Central memory CD8-positive, alpha-beta T cell (primary cell): ENCODE measurements around the gene CNN2.

Source experiments
- ATAC-seq: fragments of 150-1000 bp; cut with Tn5 transposase; replicated peaks from 2 replicates; pipeline ENCODE4 v1.10.0; 2022; ENCODE audit warnings: mild to moderate bottlenecking, moderate FRiP score, moderate number of reproducible peaks; ENCODE audit not compliant: poor library complexity, severe bottlenecking; ENCODE audit errors: extremely low read depth
- DNase-seq, 2 donors: peaks; one replicate each; pipeline ENCODE4 v3.0.0; 2021; ENCODE audit warnings: low spot score in 2 of 2
- H3K27ac Mint-ChIP-seq: one replicate; pipeline ENCODE4 v1.8.0; 2022; ENCODE audit warnings: low read depth, mild to moderate bottlenecking, moderate library complexity, mixed read lengths
- H3K27me3 Mint-ChIP-seq: one replicate; pipeline ENCODE4 v1.8.0; 2022; ENCODE audit warnings: mixed read lengths
- H3K36me3 Mint-ChIP-seq: one replicate; pipeline ENCODE4 v1.8.0; 2022; ENCODE audit warnings: mild to moderate bottlenecking, moderate library complexity, mixed read lengths; ENCODE audit not compliant: insufficient read depth
- H3K4me1 Mint-ChIP-seq: one replicate; pipeline ENCODE4 v1.8.0; 2022; ENCODE audit warnings: mixed read lengths
- H3K4me3 Mint-ChIP-seq: one replicate; pipeline ENCODE4 v1.8.0; 2022; ENCODE audit warnings: mild to moderate bottlenecking, moderate library complexity, mixed read lengths
- H3K9me3 Mint-ChIP-seq: one replicate; pipeline ENCODE4 v1.8.0; 2022; ENCODE audit warnings: mixed read lengths

Gene CNN2

GRCh38 chr19:1000591-1001537, 25.5 kb upstream of the CNN2 start:
- peak overlapping the region; percentile 46 for H3K27ac Mint-ChIP-seq
- H3K9me3 Mint-ChIP-seq, result no peaks in the 10 kb centered on the region
- peaks cover 16% of the 10 kb centered on the region for H3K36me3 Mint-ChIP-seq
- H3K4me1 Mint-ChIP-seq, result peaks cover 18% of the 10 kb centered on the region
- H3K27me3 Mint-ChIP-seq, result peaks cover 34% of the 10 kb centered on the region
- H3K4me3 Mint-ChIP-seq, result peak overlapping the region; percentile 49
- ATAC-seq (no peak), DNase-seq (no peak)

- ATAC-seq (peak; percentile 50), DNase-seq (peak; percentile 55 to 75)
- H3K9me3 Mint-ChIP-seq, result no peaks in the 10 kb centered on the region
- H3K27me3 Mint-ChIP-seq, result peaks cover 34% of the 10 kb centered on the region
- peaks cover 11% of the 10 kb centered on the region for H3K4me1 Mint-ChIP-seq
- H3K27ac Mint-ChIP-seq, result no peak overlapping the region
- H3K36me3 Mint-ChIP-seq, result peaks cover 13% of the 10 kb centered on the region
- peak overlapping the region; percentile 49 for H3K4me3 Mint-ChIP-seq
Measured at GRCh38 chr19:1001538-1002166, 24.8 kb upstream of the CNN2 start.

GRCh38 chr19:1002600-1002999, 23.8 kb upstream of the CNN2 start:
- ATAC-seq, result no peak
- Mint-ChIP-seq H3K27ac (peak overlapping the region; percentile 79), H3K36me3 (peaks cover 18% of the 10 kb centered on the region), H3K9me3 (no peaks in the 10 kb centered on the region), H3K27me3 (peaks cover 34% of the 10 kb centered on the region), H3K4me1 (peaks cover 7% of the 10 kb centered on the region), H3K4me3 (no peak overlapping the region)
- no peak for DNase-seq

GRCh38 chr19:1003283-1003682, 23.1 kb upstream of the CNN2 start:
- H3K4me3 Mint-ChIP-seq, result no peak overlapping the region
- H3K36me3 Mint-ChIP-seq, result peaks cover 18% of the 10 kb centered on the region
- H3K27ac Mint-ChIP-seq, result no peak overlapping the region
- peaks cover 33% of the 10 kb centered on the region for H3K27me3 Mint-ChIP-seq
- H3K4me1 Mint-ChIP-seq, result peaks cover 7% of the 10 kb centered on the region
- ATAC-seq (no peak), DNase-seq (no peak)
- H3K9me3 Mint-ChIP-seq, result no peaks in the 10 kb centered on the region

GRCh38 chr19:1004204-1004802, 22.1 kb upstream of the CNN2 start:
- no peak overlapping the region for H3K4me3 Mint-ChIP-seq
- H3K4me1 Mint-ChIP-seq, result peaks cover 7% of the 10 kb centered on the region
- no peak for DNase-seq
- no peak overlapping the region for H3K27ac Mint-ChIP-seq
- no peak for ATAC-seq
- no peaks in the 10 kb centered on the region for H3K9me3 Mint-ChIP-seq
- peaks cover 19% of the 10 kb centered on the region for H3K36me3 Mint-ChIP-seq
- H3K27me3 Mint-ChIP-seq, result peaks cover 23% of the 10 kb centered on the region

- peaks cover 7% of the 10 kb centered on the region for H3K4me1 Mint-ChIP-seq
- no peaks in the 10 kb centered on the region for H3K9me3 Mint-ChIP-seq
- no peak overlapping the region for H3K27ac Mint-ChIP-seq
- DNase-seq (no peak), ATAC-seq (no peak)
- H3K36me3 Mint-ChIP-seq, result peaks cover 24% of the 10 kb centered on the region
- peaks cover 18% of the 10 kb centered on the region for H3K27me3 Mint-ChIP-seq
- H3K4me3 Mint-ChIP-seq, result no peak overlapping the region
Measured at GRCh38 chr19:1004803-1005664, 21.4 kb upstream of the CNN2 start.

GRCh38 chr19:1006711-1007398, 19.6 kb upstream of the CNN2 start:
- H3K9me3 Mint-ChIP-seq, result no peaks in the 10 kb centered on the region
- no peak for DNase-seq
- no peak overlapping the region for H3K4me3 Mint-ChIP-seq
- H3K27ac Mint-ChIP-seq, result no peak overlapping the region
- peaks cover 9% of the 10 kb centered on the region for H3K27me3 Mint-ChIP-seq
- no peak for ATAC-seq
- no peaks in the 10 kb centered on the region for H3K4me1 Mint-ChIP-seq
- H3K36me3 Mint-ChIP-seq, result peaks cover 25% of the 10 kb centered on the region

- Mint-ChIP-seq H3K4me1 (no peaks in the 10 kb centered on the region), H3K4me3 (no peak overlapping the region), H3K27me3 (peaks cover 4% of the 10 kb centered on the region), H3K36me3 (peaks cover 26% of the 10 kb centered on the region), H3K9me3 (no peaks in the 10 kb centered on the region), H3K27ac (no peak overlapping the region)
- DNase-seq (no peak), ATAC-seq (no peak)
Measured at GRCh38 chr19:1007399-1008251, 18.8 kb upstream of the CNN2 start.

- DNase-seq, result no peak
- H3K27ac Mint-ChIP-seq, result no peak overlapping the region
- H3K4me3 Mint-ChIP-seq, result no peak overlapping the region
- H3K36me3 Mint-ChIP-seq, result peaks cover 26% of the 10 kb centered on the region
- no peaks in the 10 kb centered on the region for H3K4me1 Mint-ChIP-seq
- no peak for ATAC-seq
- no peaks in the 10 kb centered on the region for H3K27me3 Mint-ChIP-seq
- no peaks in the 10 kb centered on the region for H3K9me3 Mint-ChIP-seq
Measured at GRCh38 chr19:1008268-1009040, 18.0 kb upstream of the CNN2 start.

- Mint-ChIP-seq H3K4me3 (no peak overlapping the region), H3K9me3 (no peaks in the 10 kb centered on the region), H3K27ac (no peak overlapping the region), H3K36me3 (peaks cover 26% of the 10 kb centered on the region), H3K27me3 (no peaks in the 10 kb centered on the region), H3K4me1 (no peaks in the 10 kb centered on the region)
- DNase-seq (no peak), ATAC-seq (no peak)
Measured at GRCh38 chr19:1009041-1009980, 17.1 kb upstream of the CNN2 start.
